Nephron progenitor cell (in vitro differentiated cells): ENCODE measurements around the gene CPVL.

Experiments
- DNase-seq: peaks from one replicate; pipeline ENCODE4 v3.0.0; 2021
- H3K27ac Mint-ChIP-seq: 2 replicates; pipeline ENCODE4 v1.8.0; 2021; ENCODE audit warnings: mild to moderate bottlenecking, moderate library complexity, mixed read lengths
- H3K27me3 Mint-ChIP-seq: 2 replicates; pipeline ENCODE4 v1.8.0; 2021; ENCODE audit warnings: mild to moderate bottlenecking, low read depth, mixed read lengths; ENCODE audit not compliant: poor library complexity
- H3K36me3 Mint-ChIP-seq: 2 replicates; pipeline ENCODE4 v1.8.0; 2021; ENCODE audit warnings: low read depth, mixed read lengths
- H3K4me1 Mint-ChIP-seq: 2 replicates; pipeline ENCODE4 v1.8.0; 2021; ENCODE audit warnings: mixed read lengths
- H3K4me3 Mint-ChIP-seq: 2 replicates; pipeline ENCODE4 v1.8.0; 2021; ENCODE audit warnings: mild to moderate bottlenecking, moderate library complexity, mixed read lengths
- H3K9me3 Mint-ChIP-seq: 2 replicates; pipeline ENCODE4 v1.8.0; 2021; ENCODE audit warnings: mild to moderate bottlenecking, moderate library complexity, mixed read lengths
- CTCF ChIP-seq: fragments of 200-600 bp; sonication (generic); IDR thresholded peaks from 2 replicates; pipeline ENCODE4 v1.5.0; 2021; ENCODE audit warnings: antibody characterized with exemption

CPVL gene

DNA sequence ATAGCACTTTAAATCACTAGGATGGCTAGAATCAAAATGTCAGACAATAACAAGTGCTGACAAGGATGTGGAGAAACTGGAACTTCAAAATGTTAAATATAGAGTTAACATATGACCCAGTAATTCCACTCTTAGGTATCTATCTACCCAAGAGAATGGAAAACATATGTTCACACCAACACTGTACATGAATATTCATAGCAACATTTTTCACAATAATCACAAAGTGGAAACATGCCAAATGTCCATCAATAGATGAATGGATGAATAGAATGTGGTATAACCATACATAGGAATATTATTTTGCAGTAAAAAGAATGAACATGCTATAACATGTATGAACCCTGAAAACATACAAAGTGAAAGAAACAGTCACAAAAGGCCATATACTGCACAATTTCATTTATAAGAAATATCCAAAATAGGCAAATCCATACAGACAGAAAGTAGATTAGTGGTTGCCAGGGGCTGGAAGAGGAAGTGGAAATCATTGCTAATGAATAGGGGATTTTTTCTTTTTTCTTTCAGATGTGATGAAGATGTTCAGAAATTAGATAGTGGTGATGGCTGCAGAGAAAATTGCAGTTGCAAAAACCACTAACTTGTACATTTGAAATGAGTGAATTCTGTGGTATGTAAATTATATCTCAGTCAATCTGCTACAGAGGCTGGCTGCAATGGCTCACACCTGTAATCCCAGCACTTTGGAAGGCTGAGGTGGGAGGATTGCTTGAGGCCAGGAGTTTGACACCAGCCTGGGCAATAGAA lies 93.0 kb downstream of the CPVL start:
- Mint-ChIP-seq H3K36me3 (peaks cover 78% of the 10 kb centered on the region), H3K4me1 (no peaks in the 10 kb centered on the region), H3K27ac (no peak overlapping the region), H3K27me3 (peaks cover 3% of the 10 kb centered on the region), H3K4me3 (no peak overlapping the region), H3K9me3 (peaks cover 85% of the 10 kb centered on the region)
- TF ChIP-seq CTCF: no peak
- no peak for DNase-seq

DNA sequence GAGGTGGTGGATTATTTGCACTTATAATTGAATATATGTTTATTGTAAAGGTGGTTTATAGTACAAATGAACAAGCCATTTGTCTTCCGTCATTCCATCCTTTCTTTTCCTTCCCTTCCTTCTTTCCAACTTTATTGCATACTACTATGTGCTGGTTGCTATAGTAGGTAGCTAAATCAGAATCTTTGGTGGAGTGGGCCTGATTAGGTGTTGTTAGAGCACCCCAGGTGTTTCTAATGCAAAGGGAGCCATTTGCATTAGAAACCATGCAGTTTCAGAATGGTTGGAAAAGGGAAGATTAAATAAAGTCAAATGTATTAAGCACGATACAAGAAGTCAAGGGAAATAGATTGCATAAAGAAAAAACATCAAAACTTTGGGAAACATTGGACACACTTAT lies 99.4 kb downstream of the CPVL start:
- H3K4me3 Mint-ChIP-seq: no peak overlapping the region
- no peak overlapping the region for H3K27ac Mint-ChIP-seq
- peaks cover 37% of the 10 kb centered on the region for H3K4me1 Mint-ChIP-seq
- peaks cover 8% of the 10 kb centered on the region for H3K27me3 Mint-ChIP-seq
- no peak for DNase-seq
- no peak for TF ChIP-seq CTCF
- H3K36me3 Mint-ChIP-seq: peaks cover 62% of the 10 kb centered on the region
- peaks cover 59% of the 10 kb centered on the region for H3K9me3 Mint-ChIP-seq

GRCh38 chr7:29045258-29046086 lies 100.9 kb downstream of the CPVL start:
- Mint-ChIP-seq H3K36me3 (peaks cover 47% of the 10 kb centered on the region), H3K9me3 (peaks cover 44% of the 10 kb centered on the region), H3K4me3 (no peak overlapping the region), H3K27ac (peak overlapping the region; percentile 58), H3K4me1 (peaks cover 52% of the 10 kb centered on the region), H3K27me3 (peaks cover 8% of the 10 kb centered on the region)
- no peak for TF ChIP-seq CTCF
- DNase-seq: no peak

GRCh38 chr7:29044554-29044953 lies 101.8 kb downstream of the CPVL start:
- no peak for TF ChIP-seq CTCF
- Mint-ChIP-seq H3K9me3 (peaks cover 37% of the 10 kb centered on the region), H3K4me3 (no peak overlapping the region), H3K4me1 (peaks cover 61% of the 10 kb centered on the region), H3K36me3 (peaks cover 38% of the 10 kb centered on the region), H3K27ac (peak overlapping the region; percentile 14), H3K27me3 (peaks cover 8% of the 10 kb centered on the region)
- DNase-seq: no peak

GRCh38 chr7:29043576-29043975 lies 102.8 kb downstream of the CPVL start:
- H3K4me1 Mint-ChIP-seq: peaks cover 71% of the 10 kb centered on the region
- H3K27ac Mint-ChIP-seq: no peak overlapping the region

More at GRCh38 chr7:29043576-29043975, 102.8 kb downstream of the CPVL start:
- peaks cover 27% of the 10 kb centered on the region for H3K9me3 Mint-ChIP-seq
- no peak for TF ChIP-seq CTCF
- no peak for DNase-seq
- H3K36me3 Mint-ChIP-seq: peaks cover 28% of the 10 kb centered on the region
- H3K4me3 Mint-ChIP-seq: no peak overlapping the region
- H3K27me3 Mint-ChIP-seq: peaks cover 5% of the 10 kb centered on the region
